Adrenal gland (tissue), 12 donors: ENCODE results near the gene INPP4B. TPM values are rescaled to one million over a fixed set of nuclear protein-coding genes. Genes with fewer than 3 reads are reported as not detected.

Experiments
- DNase-seq, 7 donors: peaks; one replicate each; pipeline ENCODE4 v3.0.0-alpha.2; 2019 to 2020
- H3K27ac ChIP-seq, 5 donors: fragments of 200-600 bp; sonication (generic) in 4 of 5; 1 replicate in 3 of 5; 2 replicates in 2 of 5; pipeline versions ENCODE4 v1.5.1 to v1.8.0; 2016 to 2020; ENCODE audit warnings: mild to moderate bottlenecking in 1 of 5
- H3K27me3 ChIP-seq: fragments of 200-600 bp; 2 replicates; pipeline ENCODE4 v1.8.0; 2021
- H3K36me3 ChIP-seq, 2 donors: fragments of 200-600 bp; replicated peaks in 1 of 2; 1 replicate in 1 of 2; 2 replicates in 1 of 2; pipeline versions ENCODE4 v1.5.1 to v1.8.0; 2018 to 2022
- H3K4me1 ChIP-seq, 2 donors: fragments of 200-600 bp; replicated peaks in 1 of 2; 1 replicate in 1 of 2; 2 replicates in 1 of 2; pipeline versions ENCODE4 v1.5.1 to v1.8.0; 2018 to 2021
- H3K4me3 ChIP-seq, 4 donors: fragments of 200-600 bp; sonication (generic) in 3 of 4; one replicate each; pipeline ENCODE4 v1.5.1; 2016 to 2018
- H3K9me3 ChIP-seq, 3 donors: fragments of 200-600 bp; sonication (generic) in 1 of 3; replicated peaks in 1 of 3; 1 replicate in 2 of 3; 2 replicates in 1 of 3; pipeline versions ENCODE4 v1.5.1 to v1.8.0; 2016 to 2021
- CTCF ChIP-seq, 6 experiments: fragments of 450-650 bp in 4 of 6; fragments of 200-600 bp in 2 of 6; sonication (generic) in 1 of 6; IDR thresholded peaks; 1 replicate in 5 of 6; 2 replicates in 1 of 6; pipeline versions ENCODE4 v1.5.1 to v1.8.0; 2016 to 2021; ENCODE audit warnings: antibody characterized with exemption in 6 of 6, mild to moderate bottlenecking in 2 of 6, moderate library complexity in 1 of 6
- POLR2A ChIP-seq, 2 donors: fragments of 450-650 bp; IDR thresholded peaks; one replicate each; pipeline ENCODE4 v1.6.1; 2017; ENCODE audit warnings: antibody characterized with exemption in 2 of 2, mild to moderate bottlenecking in 2 of 2, moderate library complexity in 1 of 2
- WGBS, 4 donors: extraction: QIAGEN DNeasy Blood & Tissue Kit in 2 of 4; methylation state at CpG; one replicate each; pipeline versions ENCODE4 v1.1.5 to v1.1.7; 2013 to 2017; 5-methylcytosine and 5-hydroxymethylcytosine counted together
- intact Hi-C, 2 donors: fragments of 100-400 bp; cut with DNase I; formaldehyde crosslinking; loops; one replicate each; pipeline versions ENCODE4 v1.14.1 to v1.15.0; 2022 to 2023
- polyA plus RNA-seq, 3 donors: library from polyadenylated mRNA; stranded (reverse); fragments of 200-250 nt in 2 of 3; fragments of 350-450 nt in 1 of 3; fragmentation: Illumina TruSeq in 1 of 3; extraction: RNeasy Lipid Tissue Mini Kit (QIAGEN cat#74804) in 1 of 3; gene quantifications; one replicate each; pipeline ENCODE4 v1.2.3, GENCODE V29; 2013 to 2014
- total RNA-seq, 9 donors: library from RNA; depleted of rRNA in 4 of 9; stranded (reverse); fragments of >200 nt in 4 of 9; fragments of 120-200 nt in 1 of 9; fragmentation: NEBNext Ultra II Directional in 1 of 9; extraction: Animal tissue kit (Norgen Biotek cat#: 25700) in 1 of 9; gene quantifications; one replicate each; pipeline versions ENCODE4 v1.1.0 to v1.2.4, GENCODE V29; 2013 to 2023
- donor health status: healthy with polysubstance abuse.
- donor health status: Bipolar disorder and iron deficiency.
- donor health status: DM: yes; HTN: yes; CAD: no.
- donor health status: DM: no; HTN: no; CAD: no.
- donor health status: DM: no; HTN: no; CAD: no.
- donor health status: DM: yes; HTN: yes; CAD: no.

Gene INPP4B
- total and polyA plus RNA-seq, 12 donors, result 2.2 to 21.6 (median 11.8) TPM

GRCh38 chr4:142150483-142150882 lies 695.6 kb downstream of the INPP4B start:
- no peak overlapping the region for H3K4me3 ChIP-seq
- no peak for DNase-seq
- no peak overlapping the region for H3K27ac ChIP-seq
- H3K27me3 ChIP-seq, result no peaks in the 10 kb centered on the region
- intact Hi-C loops, result no loop called here
- TF ChIP-seq CTCF (IDR thresholded peaks at IDR 0.05) (no peak), POLR2A (IDR thresholded peaks at IDR 0.05) (no peak)
- WGBS, 4 donors, result 91 to 98% (median 97%) methylated on average over 3 of the region's 3 CpGs
- H3K36me3 ChIP-seq, result no peaks in the 10 kb centered on the region
- no peaks in the 10 kb centered on the region for H3K9me3 ChIP-seq
- H3K4me1 ChIP-seq, result no peaks in the 10 kb centered on the region

GRCh38 chr4:142144813-142145212 lies 701.3 kb downstream of the INPP4B start:
- WGBS, 4 donors, result 42 to 76% (median 66%) methylated on average over 1 of the region's 1 CpG
- no peaks in the 10 kb centered on the region for H3K9me3 ChIP-seq
- no peak for TF ChIP-seq POLR2A (IDR thresholded peaks at IDR 0.05)
- TF ChIP-seq CTCF (IDR thresholded peaks at IDR 0.05), result no peak
- H3K27me3 ChIP-seq, result no peaks in the 10 kb centered on the region
- H3K27ac ChIP-seq, result no peak overlapping the region
- intact Hi-C loops, result no loop called here
- no peaks in the 10 kb centered on the region for H3K4me1 ChIP-seq
- no peak for DNase-seq
- no peaks in the 10 kb centered on the region for H3K36me3 ChIP-seq
- no peak overlapping the region for H3K4me3 ChIP-seq

- H3K4me1 ChIP-seq, result no peaks in the 10 kb centered on the region
- no peak overlapping the region for H3K27ac ChIP-seq
- H3K9me3 ChIP-seq, result no peaks in the 10 kb centered on the region
- WGBS, 4 donors, result 81 to 87% (median 86%) methylated on average over 2 of the region's 2 CpGs
- no peaks in the 10 kb centered on the region for H3K36me3 ChIP-seq
- DNase-seq, result no peak
- no peak overlapping the region for H3K4me3 ChIP-seq
- TF ChIP-seq CTCF (IDR thresholded peaks at IDR 0.05), result no peak
- TF ChIP-seq POLR2A (IDR thresholded peaks at IDR 0.05), result no peak
- intact Hi-C loops, result no loop called here
- H3K27me3 ChIP-seq, result no peaks in the 10 kb centered on the region
Observed at GRCh38 chr4:142142366-142143054, 703.6 kb downstream of the INPP4B start.

- Histone ChIP-seq H3K36me3 (no peaks in the 10 kb centered on the region), H3K27me3 (no peaks in the 10 kb centered on the region), H3K4me1 (no peaks in the 10 kb centered on the region), H3K27ac (no peak overlapping the region), H3K9me3 (no peaks in the 10 kb centered on the region), H3K4me3 (no peak overlapping the region)
- DNase-seq, result no peak
- intact Hi-C loops, result no loop called here
- 56 to 78% (median 67%) methylated on average over 2 of the region's 2 CpGs for WGBS, 4 donors
- TF ChIP-seq POLR2A (IDR thresholded peaks at IDR 0.05) (no peak), CTCF (IDR thresholded peaks at IDR 0.05) (no peak)
Observed at GRCh38 chr4:142141224-142141623, 704.9 kb downstream of the INPP4B start.
